Activated naive CD4-positive, alpha-beta T cell treated with anti-CD3 and anti-CD28 coated beads for 36 hours (primary cell): ENCODE data around the gene CFAP100. TPM values are rescaled to one million over a fixed set of nuclear protein-coding genes. Genes with fewer than 3 reads are reported as not detected.

Experiments
- CTCF ChIA-PET: fragments of 350-600 bp; sonication (Branson Sonifier 250); formaldehyde crosslinking; loops from one replicate; lab custom pipeline; 2021; ENCODE audit warnings: antibody characterized with exemption; lab: Charles Lee
- DNase-seq: peaks from one replicate; pipeline ENCODE4 v3.0.0-alpha.2; 2020
- H3K27ac Mint-ChIP-seq: one replicate; pipeline ENCODE4 v1.8.0; 2021; ENCODE audit warnings: mild to moderate bottlenecking, mixed read lengths
- H3K27me3 Mint-ChIP-seq: one replicate; pipeline ENCODE4 v1.8.0; 2021; ENCODE audit warnings: low read depth, mixed read lengths
- H3K36me3 Mint-ChIP-seq: one replicate; pipeline ENCODE4 v1.8.0; 2021; ENCODE audit warnings: low read depth, mixed read lengths
- H3K4me1 Mint-ChIP-seq: one replicate; pipeline ENCODE4 v1.8.0; 2021; ENCODE audit warnings: low read depth, mixed read lengths
- H3K4me3 Mint-ChIP-seq: one replicate; pipeline ENCODE4 v1.8.0; 2021; ENCODE audit warnings: mild to moderate bottlenecking, moderate library complexity, mixed read lengths
- H3K9me3 Mint-ChIP-seq: one replicate; pipeline ENCODE4 v1.8.0; 2021; ENCODE audit warnings: mixed read lengths
- intact Hi-C: fragments of 100-400 bp; cut with micrococcal nuclease; formaldehyde crosslinking; loops from one replicate; pipeline ENCODE4 v1.15.1; 2023
- total RNA-seq, 2 experiments: library from RNA; stranded (reverse); gene quantifications; one replicate each; pipeline ENCODE4 v1.2.3, GENCODE V29; 2021

The CFAP100 gene
- total RNA-seq, 2 experiments from 2014 or later, result not detected

DNA sequence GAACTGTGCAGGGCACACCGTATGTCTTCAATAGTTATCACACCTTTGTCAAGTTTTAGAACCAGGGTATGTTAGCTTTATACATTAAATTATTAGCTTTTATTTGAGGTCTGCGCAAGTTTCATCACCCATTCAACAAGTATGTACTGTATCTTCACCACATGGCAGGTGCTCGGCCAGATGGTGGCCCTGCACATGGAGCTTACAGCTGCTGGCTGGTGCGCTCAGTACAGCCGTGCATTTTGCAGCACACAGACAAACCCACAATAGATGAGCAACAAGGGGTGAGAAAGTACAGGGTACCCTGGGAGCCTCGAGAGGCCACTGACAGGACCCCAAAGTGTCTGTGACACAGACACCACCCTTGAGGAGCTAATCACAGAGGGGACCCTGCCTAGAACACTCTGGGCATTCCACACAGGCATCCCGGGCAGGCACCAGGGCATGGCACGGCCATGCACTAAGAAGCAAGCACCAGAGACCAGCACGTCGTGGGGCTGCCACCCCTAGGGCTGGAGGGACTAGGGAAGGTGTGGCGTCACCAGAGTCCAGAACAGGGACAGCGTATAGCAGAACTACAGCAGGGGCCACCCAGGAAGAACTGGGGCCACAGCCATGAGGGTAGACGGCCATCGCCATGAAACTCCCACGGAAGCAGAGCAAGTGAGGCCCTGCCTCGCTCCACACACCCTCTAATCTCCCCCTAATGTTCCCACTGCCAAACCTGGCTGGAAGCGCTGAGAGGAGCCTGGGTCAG is 53.6 kb downstream of the CFAP100 start:
- DNase-seq, result no peak
- Mint-ChIP-seq H3K36me3 (peaks cover 3% of the 10 kb centered on the region), H3K4me1 (no peaks in the 10 kb centered on the region), H3K4me3 (no peak overlapping the region), H3K9me3 (no peaks in the 10 kb centered on the region), H3K27me3 (no peaks in the 10 kb centered on the region), H3K27ac (no peak overlapping the region)
- intact Hi-C loops, result no loop called here
- CTCF ChIA-PET, result interaction anchor here (0.6 to 0.7 kb wide), 2 partner anchors 13 to 14 kb away, joined by 3 read pairs; no protein-coding TSS in a partner anchor

DNA sequence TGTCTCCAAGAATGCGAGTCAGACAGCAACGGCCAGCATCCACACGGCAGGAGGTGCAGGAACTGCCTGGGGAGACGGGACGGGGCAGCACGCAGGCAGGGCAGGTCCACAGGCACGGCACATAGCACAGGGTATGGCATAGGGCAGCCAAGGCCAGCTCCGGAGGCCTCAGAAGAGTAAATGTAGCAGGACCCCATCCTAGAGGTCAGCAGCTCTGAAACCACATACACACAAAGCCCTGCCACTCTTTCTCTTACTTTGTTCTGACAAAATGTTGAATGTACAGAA is 54.1 kb downstream of the CFAP100 start:
- Mint-ChIP-seq H3K27ac (no peak overlapping the region), H3K27me3 (no peaks in the 10 kb centered on the region), H3K9me3 (no peaks in the 10 kb centered on the region), H3K4me3 (no peak overlapping the region), H3K4me1 (no peaks in the 10 kb centered on the region), H3K36me3 (peaks cover 3% of the 10 kb centered on the region)
- CTCF ChIA-PET, result interaction anchor here (0.6 kb wide), 1 partner anchor 13 kb away, joined by 3 read pairs; no protein-coding TSS in a partner anchor
- intact Hi-C loops, result no loop called here
- DNase-seq, result no peak

DNA sequence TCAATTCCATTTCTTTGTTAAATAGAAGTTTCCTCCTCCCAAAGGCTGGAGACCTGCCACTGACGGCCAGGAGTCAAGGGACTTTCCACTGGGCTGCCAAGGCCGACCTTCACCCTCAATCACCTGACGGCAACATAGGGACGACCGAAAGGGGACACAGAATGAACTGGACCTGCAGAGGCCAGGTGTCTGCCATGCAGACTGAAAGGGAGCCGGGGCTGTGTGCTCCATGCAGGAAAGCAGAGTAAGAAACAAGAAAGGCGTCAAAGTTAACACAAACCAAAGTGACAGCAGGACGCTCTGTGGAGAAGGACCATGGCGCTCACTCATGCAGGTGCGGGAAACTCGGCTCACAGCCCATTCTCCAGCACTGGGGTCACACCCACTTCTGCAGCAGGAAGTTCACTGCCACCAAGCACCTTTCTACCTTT is 54.9 kb downstream of the CFAP100 start:
- Mint-ChIP-seq H3K9me3 (no peaks in the 10 kb centered on the region), H3K27ac (no peak overlapping the region), H3K36me3 (peaks cover 3% of the 10 kb centered on the region), H3K4me1 (no peaks in the 10 kb centered on the region), H3K27me3 (no peaks in the 10 kb centered on the region), H3K4me3 (no peak overlapping the region)
- intact Hi-C loops, result no loop called here
- no peak for DNase-seq
- CTCF ChIA-PET, result no interaction called here

DNA sequence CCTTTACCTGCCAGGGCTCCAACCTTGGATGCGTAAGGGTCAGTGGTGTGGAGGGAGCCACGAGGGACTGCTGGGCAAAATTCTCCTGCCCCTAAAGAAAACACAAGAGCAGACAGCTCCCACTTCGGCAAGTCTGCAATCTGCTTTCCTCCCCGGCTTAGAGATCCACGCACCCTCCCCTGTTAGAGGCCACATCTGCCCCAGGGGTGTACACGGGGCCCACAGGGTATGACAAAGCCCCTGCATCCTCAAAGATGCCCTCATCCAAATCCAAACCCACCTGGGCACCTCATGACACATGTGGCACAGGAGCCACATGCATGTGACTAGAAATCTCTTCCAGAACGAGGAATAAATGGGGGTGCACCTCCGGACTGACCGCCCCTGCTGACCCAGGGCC is 55.5 kb downstream of the CFAP100 start:
- Mint-ChIP-seq H3K4me1 (no peaks in the 10 kb centered on the region), H3K27me3 (no peaks in the 10 kb centered on the region), H3K27ac (no peak overlapping the region), H3K9me3 (no peaks in the 10 kb centered on the region), H3K36me3 (peaks cover 3% of the 10 kb centered on the region), H3K4me3 (no peak overlapping the region)
- intact Hi-C loops, result no loop called here
- DNase-seq, result no peak
- CTCF ChIA-PET, result no interaction called here

DNA sequence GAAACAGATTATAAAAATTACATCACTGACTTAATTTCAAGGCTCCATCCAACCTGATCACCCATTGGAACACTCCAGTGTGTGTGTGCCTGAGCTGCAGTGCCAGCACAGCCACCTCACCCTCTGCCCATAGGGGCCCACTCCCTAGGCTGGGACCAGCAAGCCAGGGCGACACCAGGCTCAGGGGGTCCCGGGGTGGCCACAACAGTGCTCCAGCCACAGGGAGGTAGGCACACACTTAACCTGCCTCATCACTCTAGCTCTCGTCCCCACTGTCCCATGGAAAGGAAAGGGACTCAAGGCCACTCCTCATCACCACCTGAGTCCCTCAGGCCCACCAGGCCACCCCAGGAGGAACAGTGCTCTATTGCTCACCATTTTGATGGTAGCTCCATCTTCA is 56.0 kb downstream of the CFAP100 start:
- H3K27ac Mint-ChIP-seq, result no peak overlapping the region
- CTCF ChIA-PET, result no interaction called here

DNA sequence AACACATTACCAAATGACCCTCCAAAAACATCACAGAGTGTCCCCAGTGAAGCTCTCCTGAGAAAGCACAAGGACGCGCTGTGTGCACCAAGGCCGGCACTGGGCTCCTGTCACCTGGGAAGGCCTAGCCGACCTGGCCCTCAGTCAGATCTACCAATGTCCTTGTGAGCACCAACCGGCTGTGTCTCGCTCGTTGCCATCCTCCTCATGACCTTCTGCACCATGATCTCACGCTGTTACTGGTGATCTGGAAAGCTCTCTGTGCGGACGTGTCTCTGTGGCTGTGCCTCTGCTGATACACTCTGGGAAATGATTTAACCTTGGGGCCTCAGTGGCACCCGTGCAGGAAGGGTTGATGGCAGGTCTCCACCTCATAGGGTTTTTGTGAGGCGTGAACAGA is 56.8 kb downstream of the CFAP100 start:
- Mint-ChIP-seq H3K36me3 (peaks cover 6% of the 10 kb centered on the region), H3K4me1 (no peaks in the 10 kb centered on the region), H3K4me3 (no peak overlapping the region), H3K9me3 (no peaks in the 10 kb centered on the region), H3K27me3 (no peaks in the 10 kb centered on the region), H3K27ac (no peak overlapping the region)
- intact Hi-C loops, result no loop called here
- CTCF ChIA-PET, result interaction anchor here (0.6 kb wide), 1 partner anchor 22 kb away, joined by 4 read pairs; no protein-coding TSS in a partner anchor
- no peak for DNase-seq

More for the DNA sequence above, 56.0 kb downstream of the CFAP100 start:
- Mint-ChIP-seq H3K27me3 (no peaks in the 10 kb centered on the region), H3K36me3 (peaks cover 6% of the 10 kb centered on the region), H3K9me3 (no peaks in the 10 kb centered on the region), H3K4me1 (no peaks in the 10 kb centered on the region), H3K4me3 (no peak overlapping the region)
- intact Hi-C loops, result no loop called here
- no peak for DNase-seq

DNA sequence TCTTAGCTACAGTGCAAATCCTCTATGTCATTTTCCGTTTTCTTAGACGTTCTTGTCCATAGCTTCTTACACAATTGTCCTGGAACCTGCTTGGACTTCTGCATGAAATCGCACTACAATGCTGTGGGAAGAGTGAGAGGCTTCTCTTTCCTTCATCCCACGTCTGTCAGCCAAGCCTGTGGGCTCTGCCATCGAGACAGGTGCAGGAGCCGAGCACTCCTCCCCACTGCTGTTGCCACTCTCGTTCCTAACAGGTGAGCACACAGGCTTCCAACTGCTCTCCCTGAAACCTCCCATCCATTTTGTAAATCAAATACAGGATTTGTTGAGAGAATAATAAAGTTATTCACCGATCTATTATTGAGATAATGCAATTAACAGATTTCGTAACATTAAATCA is 57.5 kb downstream of the CFAP100 start:
- H3K4me1 Mint-ChIP-seq, result no peaks in the 10 kb centered on the region
- H3K27ac Mint-ChIP-seq, result no peak overlapping the region

DNA sequence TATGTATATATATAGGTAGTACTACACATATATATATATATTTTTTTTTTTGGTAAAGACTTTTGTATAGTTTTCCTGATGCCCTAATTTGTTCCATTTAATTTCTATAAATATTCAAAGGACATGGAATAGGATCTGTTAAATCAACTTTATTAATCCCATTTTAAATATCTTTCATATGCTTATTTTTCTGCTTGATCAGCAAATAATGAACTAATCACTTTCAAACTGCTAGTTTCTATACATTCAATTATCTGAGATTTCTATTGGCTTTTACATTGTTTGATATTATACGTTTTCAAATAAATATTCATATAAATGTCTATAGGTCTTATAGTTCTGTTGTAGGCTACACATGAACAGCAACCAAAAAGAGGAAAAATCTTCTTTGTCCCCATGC is 59.3 kb downstream of the CFAP100 start:
- H3K36me3 Mint-ChIP-seq, result peaks cover 12% of the 10 kb centered on the region
- no peaks in the 10 kb centered on the region for H3K27me3 Mint-ChIP-seq
- CTCF ChIA-PET, result no interaction called here
- intact Hi-C loops, result no loop called here
- no peaks in the 10 kb centered on the region for H3K9me3 Mint-ChIP-seq
- peaks cover 2% of the 10 kb centered on the region for H3K4me1 Mint-ChIP-seq
- DNase-seq, result no peak
- H3K4me3 Mint-ChIP-seq, result no peak overlapping the region
- no peak overlapping the region for H3K27ac Mint-ChIP-seq

More for the DNA sequence above, 57.5 kb downstream of the CFAP100 start:
- DNase-seq, result no peak
- Mint-ChIP-seq H3K27me3 (no peaks in the 10 kb centered on the region), H3K36me3 (peaks cover 6% of the 10 kb centered on the region), H3K9me3 (no peaks in the 10 kb centered on the region), H3K4me3 (no peak overlapping the region)
- intact Hi-C loops, result no loop called here
- CTCF ChIA-PET, result no interaction called here

DNA sequence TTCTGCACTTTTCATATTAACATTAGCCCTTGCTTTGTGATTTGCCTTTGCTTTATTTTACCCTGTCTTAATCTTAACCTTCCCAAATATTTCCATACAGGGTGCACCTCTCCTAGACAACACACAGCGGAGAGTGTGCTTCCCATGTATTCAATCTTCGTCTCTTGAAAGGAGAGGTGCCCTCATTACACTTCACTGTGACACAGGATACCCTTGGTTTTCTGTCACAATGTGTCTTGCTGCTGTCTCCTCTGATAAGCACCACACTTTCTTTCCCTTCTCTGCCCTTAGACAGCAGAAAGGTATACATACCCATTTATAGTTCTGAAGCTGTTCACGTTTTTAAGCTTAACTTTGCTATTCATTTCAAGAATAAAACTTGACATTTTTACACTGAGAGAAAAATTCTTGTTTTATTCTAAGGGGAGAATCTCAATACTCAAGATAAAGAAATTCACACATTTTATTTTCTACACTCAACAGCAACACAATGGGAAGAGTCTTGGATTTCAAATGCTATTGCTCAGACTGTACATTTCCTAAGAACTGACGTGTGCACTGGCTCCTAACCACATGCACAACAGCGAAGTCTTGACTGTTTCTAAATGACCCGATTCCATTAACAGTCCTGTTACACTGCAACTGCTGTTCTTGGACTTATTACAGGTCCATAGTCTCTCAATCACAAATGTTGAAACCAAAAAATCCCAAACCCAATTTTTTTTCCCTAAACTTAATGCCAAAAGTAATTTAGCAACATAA is 59.9 kb downstream of the CFAP100 start:
- intact Hi-C loops, result no loop called here
- DNase-seq, result no peak
- no peak overlapping the region for H3K27ac Mint-ChIP-seq
- CTCF ChIA-PET, result no interaction called here
- H3K27me3 Mint-ChIP-seq, result no peaks in the 10 kb centered on the region
- no peaks in the 10 kb centered on the region for H3K9me3 Mint-ChIP-seq
- no peak overlapping the region for H3K4me3 Mint-ChIP-seq
- H3K36me3 Mint-ChIP-seq, result peaks cover 14% of the 10 kb centered on the region
- peaks cover 2% of the 10 kb centered on the region for H3K4me1 Mint-ChIP-seq

DNA sequence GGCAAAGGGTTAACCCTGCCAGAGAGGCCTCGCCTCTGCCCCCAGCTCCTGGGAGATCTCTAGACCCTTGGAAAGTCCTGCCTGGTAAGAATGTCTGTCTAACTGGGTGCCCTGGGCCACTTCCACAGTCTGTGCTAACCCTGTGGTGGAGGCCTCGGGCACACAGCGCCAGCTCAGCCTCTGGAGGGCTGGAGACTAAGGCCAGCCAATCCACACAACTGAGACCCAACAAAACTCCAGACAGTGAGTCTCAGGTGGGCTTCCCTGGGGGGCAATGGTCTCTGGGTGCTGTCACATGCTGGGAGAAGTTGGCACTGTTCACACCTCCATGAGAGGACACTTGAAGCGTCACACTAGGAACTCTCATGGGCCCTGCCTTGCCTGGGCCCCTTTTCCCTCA is 61.5 kb downstream of the CFAP100 start:
- CTCF ChIA-PET, result no interaction called here
- Mint-ChIP-seq H3K9me3 (no peaks in the 10 kb centered on the region), H3K4me3 (no peak overlapping the region), H3K27me3 (no peaks in the 10 kb centered on the region), H3K27ac (no peak overlapping the region), H3K4me1 (peaks cover 2% of the 10 kb centered on the region), H3K36me3 (peaks cover 20% of the 10 kb centered on the region)
- intact Hi-C loops, result no loop called here
- DNase-seq, result no peak

DNA sequence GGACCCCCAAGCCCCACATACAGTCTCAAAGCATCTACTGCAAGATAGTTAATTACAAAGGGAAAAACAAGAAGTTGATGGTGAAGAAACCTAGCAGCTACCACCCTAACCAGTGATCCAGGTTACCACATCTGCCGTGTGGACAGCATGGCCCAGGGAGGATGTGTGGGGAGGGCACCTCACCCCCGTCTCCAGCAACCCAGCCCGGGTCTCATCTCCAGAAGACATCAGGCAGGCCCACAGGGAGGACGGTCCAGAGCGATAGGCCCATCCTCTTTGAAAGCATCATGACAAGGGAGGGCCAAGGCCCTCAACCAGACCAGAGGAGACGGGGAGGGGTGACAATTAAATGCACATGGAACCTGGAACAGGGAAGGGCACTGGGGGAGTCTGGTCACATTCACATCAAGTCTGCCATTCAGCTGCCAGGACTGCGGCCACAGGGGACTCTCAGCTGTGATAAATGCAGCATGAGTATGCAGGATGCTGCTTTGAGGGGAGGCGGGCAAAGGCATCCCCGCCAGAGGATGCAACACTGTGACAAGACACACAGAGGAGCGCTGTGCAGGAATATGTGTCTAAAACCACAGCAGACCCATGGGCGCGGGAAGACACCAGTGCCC is 62.2 kb downstream of the CFAP100 start:
- Mint-ChIP-seq H3K4me1 (peaks cover 2% of the 10 kb centered on the region), H3K27me3 (no peaks in the 10 kb centered on the region), H3K4me3 (no peak overlapping the region), H3K27ac (no peak overlapping the region), H3K9me3 (no peaks in the 10 kb centered on the region), H3K36me3 (peaks cover 27% of the 10 kb centered on the region)
- intact Hi-C loops, result no loop called here
- CTCF ChIA-PET, result no interaction called here
- DNase-seq, result no peak

DNA sequence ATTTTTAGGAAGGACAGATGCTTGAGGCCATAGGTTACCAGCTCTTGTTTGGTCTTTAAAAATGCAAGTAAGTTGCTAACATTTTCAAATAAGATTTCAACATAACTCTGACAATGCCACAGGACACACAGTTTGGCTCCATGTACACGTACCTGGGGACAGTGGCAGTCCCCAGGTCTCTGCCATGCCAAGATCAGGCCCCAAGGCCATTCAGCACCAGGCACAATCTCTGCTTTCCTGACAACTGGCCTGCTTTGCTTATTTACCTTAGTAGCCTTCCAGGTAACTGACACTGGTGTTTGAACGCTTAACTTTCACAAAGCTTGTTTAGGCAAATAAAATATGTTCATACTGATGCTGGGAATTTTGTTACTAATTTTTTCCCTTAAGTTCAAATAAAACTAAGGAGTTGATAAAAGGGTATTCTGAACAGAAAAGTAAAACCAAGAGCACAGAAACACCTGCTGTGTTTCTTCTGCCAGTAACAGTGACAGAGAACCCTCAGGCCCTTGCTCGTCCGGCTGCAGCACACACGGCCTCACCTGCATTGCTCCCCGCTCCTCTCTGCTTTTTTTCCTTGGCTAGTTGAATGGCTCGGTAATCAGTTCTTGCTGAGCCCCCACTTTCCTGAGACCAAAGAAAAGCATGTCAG is 64.5 kb downstream of the CFAP100 start:
- Mint-ChIP-seq H3K27ac (no peak overlapping the region), H3K4me1 (peaks cover 2% of the 10 kb centered on the region), H3K27me3 (no peaks in the 10 kb centered on the region), H3K4me3 (no peak overlapping the region), H3K9me3 (no peaks in the 10 kb centered on the region), H3K36me3 (peaks cover 30% of the 10 kb centered on the region)
- CTCF ChIA-PET, result no interaction called here
- intact Hi-C loops, result no loop called here
- no peak for DNase-seq
